Neuronal stem cell (in vitro differentiated cells): ENCODE results near the gene TUBGCP3.
A peak's percentile ranks its signal among the peaks of the same experiment; 100 is the strongest.

Experiments
- DNase-seq: peaks from one replicate; pipeline ENCODE4 v3.0.0-alpha.2; 2013; ENCODE audit warnings: low spot score
- H2AFZ ChIP-seq: one replicate; pipeline ENCODE4 v1.6.1; 2013; ENCODE audit warnings: mild to moderate bottlenecking, low read length, inconsistent platforms
- H2AK5ac ChIP-seq: 2 replicates; pipeline ENCODE4 v1.6.1; 2013; ENCODE audit warnings: low read depth, mild to moderate bottlenecking, inconsistent platforms, low read length, moderate library complexity, mixed read lengths
- H2BK120ac ChIP-seq: 2 replicates; pipeline ENCODE4 v1.6.1; 2013; ENCODE audit warnings: low read depth, mild to moderate bottlenecking, inconsistent platforms, low read length, moderate library complexity, mixed read lengths
- H2BK12ac ChIP-seq: one replicate; pipeline ENCODE4 v1.6.1; 2013; ENCODE audit warnings: low read length, inconsistent platforms
- H2BK15ac ChIP-seq: 2 replicates; pipeline ENCODE4 v1.6.1; 2013; ENCODE audit warnings: mild to moderate bottlenecking, low read length, inconsistent platforms, mixed read lengths
- H2BK5ac ChIP-seq: one replicate; pipeline ENCODE4 v1.6.1; 2013; ENCODE audit warnings: inconsistent platforms, mild to moderate bottlenecking, low read length, moderate library complexity
- H3K14ac ChIP-seq: one replicate; pipeline ENCODE4 v1.6.1; 2013; ENCODE audit warnings: low read length, inconsistent platforms
- H3K18ac ChIP-seq: 2 replicates; pipeline ENCODE4 v1.6.1; 2013; ENCODE audit warnings: low read length, inconsistent platforms
- H3K23ac ChIP-seq: 2 replicates; pipeline ENCODE4 v1.6.1; 2013; ENCODE audit warnings: low read depth, mild to moderate bottlenecking, mixed read lengths, low read length, inconsistent platforms; ENCODE audit not compliant: poor library complexity
- H3K27ac ChIP-seq: replicated peaks from 3 replicates; pipeline ENCODE4 v1.5.1; 2013; ENCODE audit warnings: low read length, inconsistent platforms
- H3K27me3 ChIP-seq, 3 experiments: 2 replicates each; pipeline ENCODE4 v1.6.1; 2013; ENCODE audit warnings: low read length in 3 of 3, mild to moderate bottlenecking in 2 of 3, inconsistent platforms in 1 of 3, low read depth in 1 of 3, mixed read lengths in 1 of 3, moderate library complexity in 1 of 3; ENCODE audit not compliant: control insufficient read depth in 3 of 3, insufficient read depth in 3 of 3
- H3K36me3 ChIP-seq, 2 donors: replicated peaks in 1 of 2; 2 replicates each; pipeline ENCODE4 v1.6.1; 2013; ENCODE audit warnings: low read length in 2 of 2; ENCODE audit not compliant: control insufficient read depth in 2 of 2, insufficient read depth in 2 of 2
- H3K4ac ChIP-seq: 2 replicates; pipeline ENCODE4 v1.6.1; 2013; ENCODE audit warnings: inconsistent platforms, mild to moderate bottlenecking, low read length, moderate library complexity
- H3K4me1 ChIP-seq, 2 donors: 1 replicate in 1 of 2; 2 replicates in 1 of 2; pipeline ENCODE4 v1.6.1; 2013; ENCODE audit warnings: low read length in 2 of 2, low read depth in 1 of 2; ENCODE audit not compliant: control insufficient read depth in 2 of 2, insufficient read depth in 1 of 2
- H3K4me2 ChIP-seq: one replicate; pipeline ENCODE4 v1.6.1; 2013; ENCODE audit warnings: mild to moderate bottlenecking, low read length, inconsistent platforms; ENCODE audit not compliant: insufficient read depth, poor library complexity, severe bottlenecking
- H3K4me3 ChIP-seq, 2 donors: 2 replicates each; pipeline ENCODE4 v1.5.1; 2013; ENCODE audit warnings: low read length in 2 of 2, mild to moderate bottlenecking in 2 of 2, inconsistent platforms in 1 of 2, moderate library complexity in 1 of 2
- H3K79me1 ChIP-seq: one replicate; pipeline ENCODE4 v1.6.1; 2013; ENCODE audit warnings: low read depth, mild to moderate bottlenecking, inconsistent platforms, low read length, moderate library complexity
- H3K9ac ChIP-seq: one replicate; pipeline ENCODE4 v1.6.1; 2013; ENCODE audit warnings: mild to moderate bottlenecking, low read depth, low read length, inconsistent platforms; ENCODE audit not compliant: poor library complexity
- H3K9me3 ChIP-seq, 2 donors: replicated peaks in 1 of 2; 2 replicates each; pipeline versions ENCODE3 to v1.6.1; 2013; ENCODE audit warnings: low read length in 2 of 2, mild to moderate bottlenecking in 2 of 2, inconsistent platforms in 1 of 2, low read depth in 1 of 2, mixed read lengths in 1 of 2, moderate library complexity in 1 of 2; ENCODE audit not compliant: control insufficient read depth in 2 of 2, insufficient read depth in 1 of 2
- H4K8ac ChIP-seq: one replicate; pipeline ENCODE4 v1.6.1; 2013; ENCODE audit warnings: low read depth, mild to moderate bottlenecking, inconsistent platforms, low read length, moderate library complexity
- H4K91ac ChIP-seq: one replicate; pipeline ENCODE4 v1.6.1; 2013; ENCODE audit warnings: low read length, low read depth, mild to moderate bottlenecking, inconsistent platforms; ENCODE audit not compliant: poor library complexity
- WGBS, 2 donors: extraction: QIAGEN DNeasy Blood & Tissue Kit; methylation state at CpG; one replicate each; pipeline ENCODE4 v1.1.7; 2013; ENCODE audit warnings: missing lambda C conversion rate in 2 of 2, mixed read lengths in 1 of 2; ENCODE audit not compliant: insufficient read length in 2 of 2, insufficient replicate concordance in 1 of 2; ENCODE audit errors: extremely low coverage in 2 of 2; 5-methylcytosine and 5-hydroxymethylcytosine counted together

The TUBGCP3 gene

GRCh38 chr13:112513761-112514160, 74.2 kb downstream of the TUBGCP3 start:
- no peak overlapping the region for H3K14ac ChIP-seq
- H2BK12ac ChIP-seq = no peak overlapping the region
- no peak overlapping the region for H3K4me3 ChIP-seq
- H3K36me3 ChIP-seq = peaks cover 16 to 87% of the 10 kb centered on the region in 2 donors
- no peaks in the 10 kb centered on the region for H3K4me1 ChIP-seq
- H2AK5ac ChIP-seq = no peak overlapping the region
- DNase-seq = no peak
- H4K91ac ChIP-seq = no peak overlapping the region
- no peaks in the 10 kb centered on the region for H3K9me3 ChIP-seq
- H3K9ac ChIP-seq = no peak overlapping the region
- H3K27me3 ChIP-seq = no peaks in the 10 kb centered on the region
- peaks cover 3% of the 10 kb centered on the region for H3K79me1 ChIP-seq
- no peak overlapping the region for H3K23ac ChIP-seq
- H2BK5ac ChIP-seq = no peak overlapping the region
- no peak overlapping the region for H2BK15ac ChIP-seq
- no peak overlapping the region for H3K27ac ChIP-seq
- no peak overlapping the region for H2BK120ac ChIP-seq
- no peak overlapping the region for H2AFZ ChIP-seq
- H4K8ac ChIP-seq = no peak overlapping the region
- no CpG with 5 or more reads among the region's 6 CpGs for WGBS, 2 donors
- H3K4ac ChIP-seq = no peak overlapping the region
- H3K4me2 ChIP-seq = no peak overlapping the region
- no peak overlapping the region for H3K18ac ChIP-seq

- no peak overlapping the region for H3K9ac ChIP-seq
- H2BK120ac ChIP-seq = no peak overlapping the region
- H3K4me3 ChIP-seq = no peak overlapping the region
- no peak overlapping the region for H2BK12ac ChIP-seq
- no peak overlapping the region for H2BK15ac ChIP-seq
- H3K36me3 ChIP-seq = peaks cover 17 to 87% of the 10 kb centered on the region in 2 donors
- H3K4me2 ChIP-seq = no peak overlapping the region
- H3K27me3 ChIP-seq = no peaks in the 10 kb centered on the region
- no peak overlapping the region for H3K14ac ChIP-seq
- no peak overlapping the region for H4K8ac ChIP-seq
- H3K27ac ChIP-seq = no peak overlapping the region
- peaks cover 3% of the 10 kb centered on the region for H3K79me1 ChIP-seq
- no peaks in the 10 kb centered on the region for H3K4me1 ChIP-seq
- H3K9me3 ChIP-seq = no peaks in the 10 kb centered on the region
- no peak overlapping the region for H2AK5ac ChIP-seq
- DNase-seq = no peak
- no peak overlapping the region for H3K18ac ChIP-seq
- no peak overlapping the region for H4K91ac ChIP-seq
- H2AFZ ChIP-seq = no peak overlapping the region
- no peak overlapping the region for H3K23ac ChIP-seq
- no peak overlapping the region for H2BK5ac ChIP-seq
- no peak overlapping the region for H3K4ac ChIP-seq
- no CpG with 5 or more reads among the region's 10 CpGs for WGBS, 2 donors
Measured at GRCh38 chr13:112510987-112511685, 76.8 kb downstream of the TUBGCP3 start.

DNA sequence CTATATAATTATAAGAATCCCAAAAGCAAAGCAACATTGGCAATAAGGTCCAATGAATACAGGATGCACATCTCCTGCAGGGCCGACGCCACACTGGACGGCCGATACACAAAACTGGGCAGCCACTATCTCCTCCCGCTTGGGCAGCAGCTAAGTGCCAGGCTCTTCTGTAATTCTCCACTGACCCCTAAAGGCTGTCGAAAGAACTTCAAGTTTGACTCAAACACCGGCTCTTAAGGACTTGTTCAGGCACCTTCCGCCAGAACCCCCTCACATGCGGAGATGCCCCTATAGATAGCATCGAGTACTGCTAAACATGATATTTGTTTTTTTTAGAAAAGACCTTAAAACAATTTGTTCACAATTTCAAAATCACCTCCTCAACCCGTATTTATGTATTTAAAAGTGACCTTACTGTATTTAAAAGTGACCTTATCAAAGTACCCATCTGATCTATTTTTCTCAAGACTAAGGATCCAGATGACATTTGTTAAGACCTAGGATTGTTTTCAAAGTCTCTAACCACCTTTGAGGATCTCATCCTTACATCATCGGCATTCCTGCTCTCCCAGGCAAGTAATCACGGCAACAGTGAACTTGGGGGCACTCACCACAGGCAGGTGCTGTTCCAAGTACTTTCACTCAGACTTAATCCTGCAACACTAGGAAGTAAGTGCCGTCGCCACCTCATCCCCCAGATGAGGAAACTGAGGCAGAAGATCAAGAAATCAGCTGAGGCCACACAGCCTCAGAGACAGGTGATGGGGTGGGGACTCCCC, 77.8 kb downstream of the TUBGCP3 start:
- no peak overlapping the region for H2BK5ac ChIP-seq
- H3K27me3 ChIP-seq = no peaks in the 10 kb centered on the region
- H3K36me3 ChIP-seq = peaks cover 14 to 88% of the 10 kb centered on the region in 2 donors

DNA sequence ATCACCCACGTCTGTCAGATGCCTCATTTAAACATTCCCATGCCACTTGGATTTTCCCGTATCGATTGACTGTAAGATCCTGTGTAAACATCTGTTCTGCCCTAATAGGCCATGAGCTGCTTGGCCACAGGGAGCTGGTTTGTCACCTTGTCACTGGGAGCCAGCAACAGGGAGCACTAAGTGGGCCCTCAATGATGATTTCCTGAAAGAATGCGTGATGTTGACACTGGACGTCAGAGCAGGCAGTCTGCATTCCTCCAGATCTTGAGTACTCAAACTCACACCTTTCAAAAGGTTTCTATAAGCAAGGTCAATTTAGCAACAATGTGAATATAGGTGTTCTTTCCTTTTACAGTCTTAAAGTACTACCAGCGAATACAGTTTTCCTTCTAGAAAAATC, 78.8 kb downstream of the TUBGCP3 start:
- Histone ChIP-seq H3K14ac (no peak overlapping the region), H4K91ac (no peak overlapping the region), H3K27me3 (no peaks in the 10 kb centered on the region), H2BK15ac (no peak overlapping the region), H3K27ac (no peak overlapping the region), H3K9me3 (no peaks in the 10 kb centered on the region), H2BK12ac (no peak overlapping the region), H2BK120ac (no peak overlapping the region), H3K4me3 (no peak overlapping the region), H2BK5ac (no peak overlapping the region), H2AK5ac (no peak overlapping the region), H3K4me2 (no peak overlapping the region), H3K18ac (no peak overlapping the region), H3K9ac (no peak overlapping the region), H3K23ac (peak overlapping the region; percentile 51), H3K4ac (no peak overlapping the region), H3K4me1 (no peaks in the 10 kb centered on the region), H4K8ac (no peak overlapping the region), H2AFZ (no peak overlapping the region), H3K36me3 (peaks cover 14 to 88% of the 10 kb centered on the region in 2 donors), H3K79me1 (no peaks in the 10 kb centered on the region)
- DNase-seq = no peak
- no CpG with 5 or more reads among the region's 6 CpGs for WGBS, 2 donors

More for the DNA sequence above, 77.8 kb downstream of the TUBGCP3 start:
- no peak overlapping the region for H4K91ac ChIP-seq
- H3K4me2 ChIP-seq = no peak overlapping the region
- no peak overlapping the region for H2AFZ ChIP-seq
- no peak overlapping the region for H4K8ac ChIP-seq
- no peak overlapping the region for H3K18ac ChIP-seq
- no peak overlapping the region for H3K9ac ChIP-seq
- peaks cover 1% of the 10 kb centered on the region for H3K79me1 ChIP-seq
- no peaks in the 10 kb centered on the region for H3K9me3 ChIP-seq
- H3K23ac ChIP-seq = no peak overlapping the region
- H2BK15ac ChIP-seq = no peak overlapping the region
- no peak overlapping the region for H3K4ac ChIP-seq
- DNase-seq = peak; percentile 62
- H3K4me1 ChIP-seq = no peaks in the 10 kb centered on the region
- H2BK120ac ChIP-seq = no peak overlapping the region
- H3K27ac ChIP-seq = no peak overlapping the region
- H3K14ac ChIP-seq = no peak overlapping the region
- H2BK12ac ChIP-seq = no peak overlapping the region
- no peak overlapping the region for H3K4me3 ChIP-seq
- WGBS, 2 donors = no CpG with 5 or more reads among the region's 15 CpGs
- H2AK5ac ChIP-seq = no peak overlapping the region
